ENCODE results near the gene CHPF.

DNA sequence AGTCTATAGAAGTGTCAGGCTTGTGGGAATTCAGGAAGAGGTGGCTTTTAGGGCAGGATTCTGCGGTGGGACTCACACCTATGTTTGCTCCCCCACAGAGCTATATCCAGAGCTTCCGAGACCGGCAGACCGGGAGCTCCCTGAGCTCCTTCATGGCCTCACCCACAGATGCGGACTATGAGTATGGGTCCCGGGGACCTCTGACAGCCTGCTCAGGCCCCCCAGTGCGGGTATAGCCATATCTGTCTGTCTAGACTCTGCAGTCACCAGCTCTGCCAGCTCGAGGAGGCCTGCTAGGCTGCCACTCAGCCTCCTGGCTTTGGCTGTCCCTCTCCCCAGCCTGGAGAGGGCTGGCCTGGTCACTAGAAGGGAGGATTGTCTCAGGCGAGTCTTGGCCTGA is 6.0 kb upstream of the CHPF start:
- TF ChIP-seq, protein P1, sequence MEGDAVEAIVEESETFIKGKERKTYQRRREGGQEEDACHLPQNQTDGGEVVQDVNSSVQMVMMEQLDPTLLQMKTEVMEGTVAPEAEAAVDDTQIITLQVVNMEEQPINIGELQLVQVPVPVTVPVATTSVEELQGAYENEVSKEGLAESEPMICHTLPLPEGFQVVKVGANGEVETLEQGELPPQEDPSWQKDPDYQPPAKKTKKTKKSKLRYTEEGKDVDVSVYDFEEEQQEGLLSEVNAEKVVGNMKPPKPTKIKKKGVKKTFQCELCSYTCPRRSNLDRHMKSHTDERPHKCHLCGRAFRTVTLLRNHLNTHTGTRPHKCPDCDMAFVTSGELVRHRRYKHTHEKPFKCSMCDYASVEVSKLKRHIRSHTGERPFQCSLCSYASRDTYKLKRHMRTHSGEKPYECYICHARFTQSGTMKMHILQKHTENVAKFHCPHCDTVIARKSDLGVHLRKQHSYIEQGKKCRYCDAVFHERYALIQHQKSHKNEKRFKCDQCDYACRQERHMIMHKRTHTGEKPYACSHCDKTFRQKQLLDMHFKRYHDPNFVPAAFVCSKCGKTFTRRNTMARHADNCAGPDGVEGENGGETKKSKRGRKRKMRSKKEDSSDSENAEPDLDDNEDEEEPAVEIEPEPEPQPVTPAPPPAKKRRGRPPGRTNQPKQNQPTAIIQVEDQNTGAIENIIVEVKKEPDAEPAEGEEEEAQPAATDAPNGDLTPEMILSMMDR (conservative IDR thresholded peaks at IDR 0.05), result no peak
- no peak for TF ChIP-seq EZH2 (IDR thresholded peaks at IDR 0.05; ENCODE audit: low read depth)
